KMS-11 (cell line): ENCODE results near the gene ATP5PO.

Experiments
- H2AFZ ChIP-seq: fragments of 200-600 bp; sonication (generic); 2 replicates; pipeline ENCODE4 v1.6.1; 2016; ENCODE audit warnings: antibody characterized with exemption, mixed run types, low read depth
- H3K27ac ChIP-seq: fragments of 200-600 bp; sonication (generic); 2 replicates; pipeline ENCODE4 v1.6.1; 2016; ENCODE audit warnings: mild to moderate bottlenecking, mixed run types
- H3K27me3 ChIP-seq: fragments of 200-600 bp; sonication (generic); 2 replicates; pipeline ENCODE4 v1.6.1; 2017; ENCODE audit warnings: mild to moderate bottlenecking, low read depth, mixed run types, moderate library complexity; ENCODE audit not compliant: insufficient read depth
- H3K36me3 ChIP-seq: fragments of 200-600 bp; sonication (generic); 2 replicates; pipeline ENCODE4 v1.6.1; 2017; ENCODE audit warnings: mild to moderate bottlenecking, mixed run types; ENCODE audit not compliant: insufficient read depth
- H3K4me1 ChIP-seq: fragments of 200-600 bp; sonication (generic); 2 replicates; pipeline ENCODE4 v1.6.1; 2016; ENCODE audit warnings: mild to moderate bottlenecking, low read depth, mixed run types; ENCODE audit not compliant: poor library complexity, severe bottlenecking
- H3K4me2 ChIP-seq: fragments of 200-600 bp; sonication (generic); 2 replicates; pipeline ENCODE4 v1.7.0; 2016; ENCODE audit warnings: mild to moderate bottlenecking, mixed run types
- H3K4me3 ChIP-seq: fragments of 200-600 bp; sonication (generic); IDR thresholded peaks from 2 replicates; pipeline ENCODE4 v1.6.1; 2017; ENCODE audit warnings: low read depth, low read length, mixed read lengths; ENCODE audit not compliant: insufficient read depth
- H3K79me2 ChIP-seq: fragments of 200-600 bp; sonication (generic); 2 replicates; pipeline ENCODE4 v1.6.1; 2016; ENCODE audit warnings: low read depth, mixed run types; ENCODE audit not compliant: insufficient read depth
- H3K9ac ChIP-seq: fragments of 200-600 bp; sonication (generic); 2 replicates; pipeline ENCODE4 v1.6.1; 2016; ENCODE audit warnings: mild to moderate bottlenecking, mixed run types
- H4K20me1 ChIP-seq: fragments of 200-600 bp; sonication (generic); 2 replicates; pipeline ENCODE4 v1.6.1; 2016; ENCODE audit warnings: mild to moderate bottlenecking, mixed run types; ENCODE audit not compliant: insufficient read depth
- CTCF ChIP-seq: fragments of 200-600 bp; sonication (generic); conservative IDR thresholded peaks from 2 replicates; pipeline ENCODE4 v1.6.1; 2017; ENCODE audit warnings: low read depth, mild to moderate bottlenecking, antibody characterized with exemption, low read length, moderate library complexity, mixed read lengths

ATP5PO gene

GRCh38 chr21:33878824-33879223, 36.8 kb downstream of the ATP5PO start:
- Histone ChIP-seq H3K27me3 (no peaks in the 10 kb centered on the region), H3K4me2 (no peak overlapping the region)

GRCh38 chr21:33875026-33875695, 40.4 kb downstream of the ATP5PO start:
- no peaks in the 10 kb centered on the region for H4K20me1 ChIP-seq
- H3K36me3 ChIP-seq: no peaks in the 10 kb centered on the region
- H3K4me2 ChIP-seq: no peak overlapping the region
- H3K4me3 ChIP-seq: no peak overlapping the region
- no peaks in the 10 kb centered on the region for H3K4me1 ChIP-seq
- H3K79me2 ChIP-seq: no peaks in the 10 kb centered on the region
- no peak overlapping the region for H2AFZ ChIP-seq
- TF ChIP-seq CTCF: no peak
- no peak overlapping the region for H3K27ac ChIP-seq
- no peaks in the 10 kb centered on the region for H3K27me3 ChIP-seq
- no peak overlapping the region for H3K9ac ChIP-seq

More at GRCh38 chr21:33878824-33879223, 36.8 kb downstream of the ATP5PO start:
- Histone ChIP-seq H2AFZ (no peak overlapping the region), H3K27ac (no peak overlapping the region), H3K4me3 (no peak overlapping the region), H3K4me1 (no peaks in the 10 kb centered on the region), H4K20me1 (no peaks in the 10 kb centered on the region), H3K79me2 (no peaks in the 10 kb centered on the region), H3K36me3 (no peaks in the 10 kb centered on the region), H3K9ac (no peak overlapping the region)
- no peak for TF ChIP-seq CTCF

GRCh38 chr21:33874161-33874560, 41.4 kb downstream of the ATP5PO start:
- Histone ChIP-seq H4K20me1 (no peaks in the 10 kb centered on the region), H3K4me2 (no peak overlapping the region), H3K27me3 (no peaks in the 10 kb centered on the region), H3K36me3 (no peaks in the 10 kb centered on the region), H3K4me1 (no peaks in the 10 kb centered on the region), H3K4me3 (no peak overlapping the region), H3K9ac (no peak overlapping the region), H3K79me2 (no peaks in the 10 kb centered on the region), H2AFZ (no peak overlapping the region), H3K27ac (no peak overlapping the region)
- TF ChIP-seq CTCF: no peak

GRCh38 chr21:33872881-33873515, 42.6 kb downstream of the ATP5PO start:
- no peak overlapping the region for H3K4me3 ChIP-seq
- TF ChIP-seq CTCF: no peak
- no peaks in the 10 kb centered on the region for H3K36me3 ChIP-seq
- no peaks in the 10 kb centered on the region for H3K4me1 ChIP-seq
- H3K9ac ChIP-seq: no peak overlapping the region
- no peaks in the 10 kb centered on the region for H4K20me1 ChIP-seq
- H3K4me2 ChIP-seq: no peak overlapping the region
- no peaks in the 10 kb centered on the region for H3K79me2 ChIP-seq
- no peaks in the 10 kb centered on the region for H3K27me3 ChIP-seq
- H3K27ac ChIP-seq: no peak overlapping the region
- no peak overlapping the region for H2AFZ ChIP-seq
